ENCODE data around the gene ERAS. TPM values are rescaled to one million over a fixed set of nuclear protein-coding genes. Genes with fewer than 3 reads are reported as not detected.

Gene ERAS, protein sequence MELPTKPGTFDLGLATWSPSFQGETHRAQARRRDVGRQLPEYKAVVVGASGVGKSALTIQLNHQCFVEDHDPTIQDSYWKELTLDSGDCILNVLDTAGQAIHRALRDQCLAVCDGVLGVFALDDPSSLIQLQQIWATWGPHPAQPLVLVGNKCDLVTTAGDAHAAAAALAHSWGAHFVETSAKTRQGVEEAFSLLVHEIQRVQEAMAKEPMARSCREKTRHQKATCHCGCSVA
- total RNA-seq = not detected
- long read RNA-seq = 0 reads

DNA sequence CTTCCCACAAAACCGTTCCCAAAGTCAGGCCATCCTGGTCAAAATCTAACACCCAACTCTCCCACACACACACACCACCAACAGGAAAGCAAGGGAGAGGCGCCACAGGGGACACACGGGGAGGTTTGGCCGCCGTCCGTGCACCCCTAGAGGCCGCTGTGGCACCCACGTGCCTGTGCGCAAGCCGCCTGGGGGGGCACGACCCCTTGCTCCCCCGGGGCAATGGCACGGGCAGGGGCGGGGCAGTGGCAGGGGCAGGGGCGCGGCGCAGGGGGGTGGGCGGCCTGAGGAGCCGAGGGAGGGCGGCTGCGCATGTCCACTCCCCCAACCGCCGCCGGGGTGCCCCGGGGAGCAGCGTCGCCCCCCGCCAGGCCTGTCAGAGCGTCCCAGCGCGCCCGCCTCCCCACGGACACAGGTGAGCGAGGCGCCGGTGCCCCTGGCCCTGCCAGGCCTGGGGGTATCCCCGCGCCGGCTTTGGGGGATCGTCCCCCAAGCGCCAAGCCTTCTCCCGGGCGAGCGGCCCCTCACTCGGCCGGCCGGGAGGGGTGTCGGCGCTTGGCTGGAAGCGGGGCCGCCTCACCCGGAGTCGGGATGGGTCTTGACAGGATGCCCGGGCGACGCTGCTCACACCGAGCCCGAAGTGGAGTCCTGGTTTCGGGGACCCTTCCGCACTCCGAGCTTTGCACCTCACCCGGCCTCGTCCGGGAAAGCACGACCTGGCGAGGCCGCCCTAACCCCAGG, at the start of gene ERAS:
ERAS (plus strand) TSS at position 379 of the 741 bp plus-strand sequence. CDS start 2,611 bp downstream, outside the sequence.
- intact Hi-C loops (cut with DNase I) = no loop called here
- ATAC-seq (no peak), DNase-seq (no peak)
- H3K4me3 ChIP-seq = no peak within 1 kb of the TSS
- TF ChIP-seq, protein P1, sequence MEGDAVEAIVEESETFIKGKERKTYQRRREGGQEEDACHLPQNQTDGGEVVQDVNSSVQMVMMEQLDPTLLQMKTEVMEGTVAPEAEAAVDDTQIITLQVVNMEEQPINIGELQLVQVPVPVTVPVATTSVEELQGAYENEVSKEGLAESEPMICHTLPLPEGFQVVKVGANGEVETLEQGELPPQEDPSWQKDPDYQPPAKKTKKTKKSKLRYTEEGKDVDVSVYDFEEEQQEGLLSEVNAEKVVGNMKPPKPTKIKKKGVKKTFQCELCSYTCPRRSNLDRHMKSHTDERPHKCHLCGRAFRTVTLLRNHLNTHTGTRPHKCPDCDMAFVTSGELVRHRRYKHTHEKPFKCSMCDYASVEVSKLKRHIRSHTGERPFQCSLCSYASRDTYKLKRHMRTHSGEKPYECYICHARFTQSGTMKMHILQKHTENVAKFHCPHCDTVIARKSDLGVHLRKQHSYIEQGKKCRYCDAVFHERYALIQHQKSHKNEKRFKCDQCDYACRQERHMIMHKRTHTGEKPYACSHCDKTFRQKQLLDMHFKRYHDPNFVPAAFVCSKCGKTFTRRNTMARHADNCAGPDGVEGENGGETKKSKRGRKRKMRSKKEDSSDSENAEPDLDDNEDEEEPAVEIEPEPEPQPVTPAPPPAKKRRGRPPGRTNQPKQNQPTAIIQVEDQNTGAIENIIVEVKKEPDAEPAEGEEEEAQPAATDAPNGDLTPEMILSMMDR (IDR thresholded peaks at IDR 0.05) = no peak
- TF ChIP-seq POLR2A (IDR thresholded peaks at IDR 0.05) = no peak
- H3K9me3 ChIP-seq = no peaks in the 10 kb centered on the region
- H3K27me3 ChIP-seq = no peaks in the 10 kb centered on the region
- no peak within 1 kb of the TSS for H3K27ac ChIP-seq
- H3K36me3 ChIP-seq = no peaks in the 10 kb centered on the region
- H3K4me1 ChIP-seq = no peaks in the 10 kb centered on the region
- WGBS (ENCODE audit: insufficient coverage, low coverage, low lambda C conversion rate, missing lambda C conversion rate) = 69% methylated on average over 13 of the region's 67 CpGs

DNA sequence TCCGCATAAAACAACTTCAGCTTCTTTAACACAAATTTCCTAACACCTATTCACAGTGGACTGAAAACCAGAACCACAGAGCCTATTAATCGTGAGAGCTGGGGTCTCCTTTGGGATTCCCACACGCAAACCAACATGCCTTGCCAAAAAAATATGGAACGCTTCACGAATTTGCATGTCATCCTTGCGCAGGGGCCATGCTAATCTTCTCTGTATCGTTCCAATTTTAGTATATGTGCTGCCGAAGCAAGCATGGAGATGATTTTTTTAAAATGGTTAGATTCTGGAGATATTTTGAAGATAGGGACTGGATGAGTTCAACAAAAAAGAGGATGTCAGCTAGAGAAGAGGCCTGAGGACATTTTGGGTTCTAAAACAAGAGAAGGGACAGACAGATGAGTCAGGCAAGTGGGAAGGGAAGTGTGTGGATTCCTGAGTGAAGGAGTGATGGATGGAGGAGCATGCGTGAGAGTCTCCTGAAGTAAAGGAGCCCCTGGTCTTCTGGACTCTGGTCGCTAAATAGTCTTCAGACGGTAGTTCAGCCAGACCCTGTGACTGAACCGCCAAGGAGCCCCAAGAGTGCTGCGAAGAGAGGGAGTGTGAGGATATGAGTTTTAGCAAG, 49.4 kb upstream of the ERAS start:
- Histone ChIP-seq H3K4me1 (no peaks in the 10 kb centered on the region), H3K27ac (no peak overlapping the region), H3K36me3 (no peaks in the 10 kb centered on the region), H3K9me3 (no peaks in the 10 kb centered on the region), H3K4me3 (no peak overlapping the region), H3K27me3 (no peaks in the 10 kb centered on the region)
- intact Hi-C loops (cut with DNase I) = no loop called here
- 69% methylated on average over 13 of the region's 13 CpGs for WGBS (ENCODE audit: insufficient coverage, low coverage, low lambda C conversion rate, missing lambda C conversion rate)
- TF ChIP-seq POLR2A (IDR thresholded peaks at IDR 0.05) = no peak
- TF ChIP-seq, protein P1 (IDR thresholded peaks at IDR 0.05) = no peak
- ATAC-seq = no peak
- DNase-seq = no peak

DNA sequence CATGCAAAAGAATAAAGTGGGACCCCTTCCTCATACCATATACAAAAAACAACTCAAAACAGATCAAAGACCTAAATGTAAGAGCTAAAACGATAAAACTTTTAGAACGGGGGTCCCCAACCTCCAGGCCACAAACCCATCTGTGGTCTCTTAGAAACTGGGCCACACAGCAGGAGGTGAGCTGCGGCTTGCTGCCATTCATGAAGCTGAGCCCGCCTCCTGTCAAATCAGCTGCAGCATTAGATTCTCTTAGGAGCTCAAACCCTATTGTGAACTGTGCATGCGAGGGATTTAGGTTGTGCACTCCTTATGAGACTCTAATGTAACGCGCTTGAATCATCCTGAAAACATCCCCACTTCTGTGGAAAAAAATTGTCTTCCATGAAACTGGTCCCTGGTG, 46.9 kb upstream of the ERAS start:
- Histone ChIP-seq H3K9me3 (no peaks in the 10 kb centered on the region), H3K36me3 (no peaks in the 10 kb centered on the region), H3K27me3 (no peaks in the 10 kb centered on the region), H3K4me3 (no peak overlapping the region), H3K27ac (no peak overlapping the region), H3K4me1 (no peaks in the 10 kb centered on the region)
- DNase-seq (no peak), ATAC-seq (no peak)
- TF ChIP-seq, protein P1 (IDR thresholded peaks at IDR 0.05) = no peak
- no peak for TF ChIP-seq POLR2A (IDR thresholded peaks at IDR 0.05)
- intact Hi-C loops (cut with DNase I) = no loop called here
- WGBS (ENCODE audit: insufficient coverage, low coverage, low lambda C conversion rate, missing lambda C conversion rate) = 57% methylated on average over 4 of the region's 7 CpGs

DNA sequence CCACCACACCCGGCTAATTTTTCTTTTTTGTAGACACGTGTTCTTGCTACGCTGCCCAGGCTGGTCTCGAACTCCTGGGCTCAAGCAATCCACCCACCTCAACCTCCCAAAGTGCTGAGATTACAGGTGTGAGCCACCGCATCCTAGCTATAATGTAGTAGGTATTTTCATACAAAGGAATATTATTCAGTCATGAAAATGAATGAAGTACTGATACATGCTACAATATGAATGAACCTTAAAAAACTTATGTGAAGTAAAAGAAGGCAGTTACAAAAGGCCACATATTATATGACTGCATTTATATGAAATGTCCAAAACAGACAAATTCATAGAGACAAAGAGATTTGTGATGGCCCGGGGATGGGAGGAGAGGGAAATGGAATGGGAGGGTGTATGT, 44.6 kb upstream of the ERAS start:
- no peak for ATAC-seq
- intact Hi-C loops (cut with DNase I) = no loop called here
- Histone ChIP-seq H3K4me3 (no peak overlapping the region), H3K36me3 (no peaks in the 10 kb centered on the region), H3K27me3 (no peaks in the 10 kb centered on the region), H3K9me3 (no peaks in the 10 kb centered on the region), H3K4me1 (no peaks in the 10 kb centered on the region), H3K27ac (no peak overlapping the region)
- no peak for DNase-seq
- 74% methylated on average over 6 of the region's 6 CpGs for WGBS (ENCODE audit: insufficient coverage, low coverage, low lambda C conversion rate, missing lambda C conversion rate)
- TF ChIP-seq, protein P1 (IDR thresholded peaks at IDR 0.05) = no peak
- no peak for TF ChIP-seq POLR2A (IDR thresholded peaks at IDR 0.05)
